Fibroblast of mammary gland (primary cell): ENCODE results near the gene IGFBPL1.

ENCODE experiments used
- DNase-seq: peaks from one replicate; pipeline ENCODE4 v3.0.0-alpha.2; 2010; ENCODE audit warnings: low read depth
- H3K4me3 ChIP-seq: 2 replicates; pipeline ENCODE4 v1.5.1; 2011; ENCODE audit warnings: low read depth, mild to moderate bottlenecking, low read length, moderate library complexity; ENCODE audit not compliant: control insufficient read depth
- CTCF ChIP-seq: conservative IDR thresholded peaks from 2 replicates; pipeline ENCODE4 v1.5.1; 2011; ENCODE audit warnings: low read depth, low read length, inconsistent platforms; ENCODE audit not compliant: control insufficient read depth, insufficient read depth

IGFBPL1 gene

GRCh38 chr9:38392235-38393127 is 31.8 kb downstream of the IGFBPL1 start, which contains the start of gene ALDH1B1:
Gene ALDH1B1 (plus strand): TSS chr9:38392702. CDS start chr9:38395749, 3,047 bp downstream.
- peak; percentile 15 for TF ChIP-seq CTCF
- DNase-seq: peak; percentile 79

GRCh38 chr9:38391278-38392118 is 32.8 kb downstream of the IGFBPL1 start:
- no peak for DNase-seq
- TF ChIP-seq CTCF: no peak
- H3K4me3 ChIP-seq: no peak overlapping the region

More at GRCh38 chr9:38392235-38393127, 31.8 kb downstream of the IGFBPL1 start, which contains the start of gene ALDH1B1:
- H3K4me3 ChIP-seq: peak within 1 kb of the TSS; percentile 86

- DNase-seq: no peak
- no peak for TF ChIP-seq CTCF
- H3K4me3 ChIP-seq: no peak overlapping the region
These were observed 33.4 kb downstream of the IGFBPL1 start for GRCh38 chr9:38390851-38391250.

GRCh38 chr9:38390442-38390841 is 33.8 kb downstream of the IGFBPL1 start:
- TF ChIP-seq CTCF: no peak
- DNase-seq: no peak
- no peak overlapping the region for H3K4me3 ChIP-seq

GRCh38 chr9:38389313-38389712 is 34.9 kb downstream of the IGFBPL1 start:
- DNase-seq: no peak
- no peak for TF ChIP-seq CTCF
- H3K4me3 ChIP-seq: no peak overlapping the region

GRCh38 chr9:38388283-38389223 is 35.7 kb downstream of the IGFBPL1 start:
- peak; percentile 70 for DNase-seq
- H3K4me3 ChIP-seq: no peak overlapping the region
- no peak for TF ChIP-seq CTCF
